GM18526 (cell line): Measurements from ENCODE around the gene PLEKHM2.

Experiments
- POLR2A ChIP-seq: IDR thresholded peaks from 3 replicates; pipeline ENCODE4 v1.6.1; 2011; ENCODE audit not compliant: insufficient read length; ENCODE audit errors: extremely low read depth

PLEKHM2 gene

DNA sequence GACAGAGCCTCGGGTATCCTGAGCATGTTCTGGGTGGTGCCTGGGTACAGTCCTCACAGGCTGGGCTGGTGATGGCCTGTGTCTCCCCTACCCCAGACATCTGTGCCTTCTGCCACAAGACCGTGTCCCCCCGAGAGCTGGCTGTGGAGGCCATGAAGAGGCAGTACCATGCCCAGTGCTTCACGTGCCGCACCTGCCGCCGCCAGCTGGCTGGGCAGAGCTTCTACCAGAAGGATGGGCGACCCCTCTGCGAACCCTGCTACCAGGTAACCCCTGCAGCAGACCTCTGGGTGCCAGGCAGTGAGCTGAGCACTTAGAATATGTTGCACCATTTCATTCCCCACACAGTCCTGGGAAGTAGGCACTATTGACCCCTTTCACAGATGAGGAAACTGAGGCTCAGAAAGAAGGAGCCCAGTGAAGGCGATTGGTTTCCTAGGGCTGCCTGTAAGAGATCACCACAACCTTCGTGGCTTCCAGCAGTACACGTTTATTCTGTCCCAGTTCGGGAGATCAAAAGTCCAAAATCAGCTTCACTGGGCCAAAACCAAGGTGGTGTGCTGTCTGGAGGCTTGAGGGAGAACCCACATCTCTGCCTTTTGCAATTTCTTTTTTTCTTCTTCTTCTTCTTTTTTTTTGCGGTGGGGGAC lies 86.3 kb downstream of the PLEKHM2 start:
- no peak for TF ChIP-seq POLR2A

DNA sequence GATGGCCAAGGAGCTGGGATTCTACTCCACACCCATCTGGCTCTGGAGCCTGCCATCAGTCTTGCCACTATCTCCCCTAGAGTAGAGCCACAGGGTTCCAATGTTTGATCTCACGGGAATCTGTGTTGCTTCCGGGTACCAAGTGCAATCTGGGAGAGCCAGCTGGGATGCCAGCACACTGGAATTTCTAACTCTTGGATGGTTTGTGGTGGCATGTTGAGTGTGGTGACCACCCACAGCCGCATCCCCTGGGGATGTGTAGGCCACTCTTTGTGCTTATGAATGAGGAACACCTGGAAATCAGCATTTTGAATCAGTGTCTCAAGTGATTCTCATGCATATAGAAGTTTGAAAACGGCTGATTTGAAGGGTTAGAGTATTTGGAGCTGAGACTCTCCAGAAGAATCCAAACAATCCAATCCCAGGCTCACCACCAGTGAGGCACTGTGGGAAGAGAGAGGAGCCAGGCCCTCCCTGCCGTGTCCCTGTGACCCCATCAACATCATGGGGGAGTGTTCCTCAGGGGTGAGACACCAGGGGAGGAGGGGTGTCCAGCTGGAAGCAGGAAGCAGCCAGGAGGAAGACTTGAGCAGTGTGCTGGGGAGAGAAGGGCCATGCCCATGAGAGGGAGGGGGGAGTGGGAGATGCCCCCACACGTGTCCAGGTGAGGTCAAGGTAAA lies 87.9 kb downstream of the PLEKHM2 start:
- TF ChIP-seq POLR2A: no peak

GRCh38 chr1:15775706-15776105 lies 91.6 kb downstream of the PLEKHM2 start:
- no peak for TF ChIP-seq POLR2A

DNA sequence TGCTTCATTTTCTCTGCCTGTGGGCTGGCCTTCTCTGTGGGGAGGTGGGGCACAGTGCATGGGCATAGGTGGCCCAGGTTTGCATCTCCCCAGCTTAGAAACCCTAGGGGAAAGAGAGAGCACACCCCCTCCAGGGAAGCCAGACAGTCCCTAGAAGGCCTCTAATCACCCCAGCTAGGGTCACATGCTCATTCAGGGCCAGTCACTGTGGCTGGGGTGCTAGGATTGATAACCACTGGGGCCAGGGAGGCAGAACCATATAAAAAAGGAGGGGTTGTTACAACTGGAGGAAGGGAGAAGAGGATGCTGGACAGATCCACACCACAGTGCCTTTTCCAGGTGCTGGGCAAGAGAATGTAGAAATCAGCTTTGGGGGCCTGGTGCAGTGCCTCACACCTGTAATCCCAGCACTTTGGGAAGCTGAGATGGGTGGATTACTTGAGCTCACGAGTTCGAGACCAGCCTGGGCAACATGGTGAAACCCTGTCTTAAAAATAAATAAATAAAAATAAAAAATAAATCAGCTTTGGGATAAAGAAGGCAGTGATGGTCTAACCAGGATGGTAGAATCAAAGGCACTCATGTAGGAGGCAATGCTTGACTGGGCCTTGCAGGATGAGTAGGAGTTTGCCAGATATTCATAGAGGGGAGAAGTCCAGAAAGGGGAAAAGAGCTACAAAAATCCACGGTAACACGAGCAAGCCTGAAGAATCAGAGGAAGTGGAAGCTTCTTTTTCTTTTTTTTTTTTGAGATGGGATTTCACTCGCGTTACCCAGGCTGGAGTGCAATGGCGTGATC lies 94.0 kb downstream of the PLEKHM2 start:
- TF ChIP-seq POLR2A: no peak
